ENCODE measurements around the gene SEC63. TPM values are rescaled to one million over a fixed set of nuclear protein-coding genes. Genes with fewer than 3 reads are reported as not detected.

Gene SEC63
- total RNA-seq, 1 experiment from 2014 or later, result 86.2 TPM

- H3K4me1 ChIP-seq (ENCODE audit: insufficient read depth, low read length), result peaks cover 2% of the 10 kb centered on the region; the same call in 1 of the 2 replicates
- H2BK12ac ChIP-seq (ENCODE audit: insufficient read length, low read depth, low read length), result no peak overlapping the region
- Mint-ChIP-seq H3K9me3 (no peaks in the 10 kb centered on the region), H3K4me1 (peaks cover 20 to 34% of the 10 kb centered on the region in 2 experiments), H3K4me3 (no peak overlapping the region), H3K36me3 (ENCODE audit: insufficient read depth in 1 of 3, low read depth in 3 of 3) (no peaks in the 10 kb centered on the region), H3K27me3 (ENCODE audit: low read depth) (no peaks in the 10 kb centered on the region), H3K27ac (no peak overlapping the region)
- no peak overlapping the region for H3T11ph ChIP-seq (ENCODE audit: low read length)
- H3K18ac ChIP-seq (ENCODE audit: insufficient read length, low read depth, low read length), result no peak overlapping the region
- H3K79me1 ChIP-seq (ENCODE audit: insufficient read depth, low read depth, low read length, poor library complexity, severe bottlenecking), result no peaks in the 10 kb centered on the region
- H3K23ac ChIP-seq (ENCODE audit: insufficient read length, low read depth, low read length), result no peak overlapping the region
- no CpG with 5 or more reads among the region's 1 CpG for WGBS (ENCODE audit: extremely low coverage, insufficient read length, low lambda C conversion rate)
- no peak overlapping the region for H3K4ac ChIP-seq (ENCODE audit: low read depth, low read length)
- DNase-seq, result no peak
- H3K9me3 ChIP-seq (ENCODE audit: control insufficient read depth, low read depth, low read length), result no peaks in the 10 kb centered on the region
- H2BK120ac ChIP-seq (ENCODE audit: low read depth, low read length, poor library complexity, severe bottlenecking), result no peak overlapping the region
- H2BK20ac ChIP-seq (ENCODE audit: low read depth, low read length, poor library complexity, severe bottlenecking), result no peak overlapping the region
- H3K27me3 ChIP-seq (ENCODE audit: insufficient read depth, low read length), result no peaks in the 10 kb centered on the region
- no peaks in the 10 kb centered on the region for H4K20me1 ChIP-seq (ENCODE audit: control insufficient read depth, insufficient read depth, insufficient read length)
- H4K5ac ChIP-seq (ENCODE audit: insufficient read length, low read depth, low read length), result no peak overlapping the region
- no peak overlapping the region for H2BK15ac ChIP-seq (ENCODE audit: low read depth, low read length)
- H3K27ac ChIP-seq (ENCODE audit: insufficient read length, low read depth, low read length), result no peak overlapping the region
- TF ChIP-seq CTCF (conservative IDR thresholded peaks at IDR 0.05), result no peak
- no peak overlapping the region for H3K9ac ChIP-seq (ENCODE audit: extremely low read depth, insufficient read length, low read length)
- no peak overlapping the region for H3K4me2 ChIP-seq (ENCODE audit: insufficient read depth, insufficient read length, low read length)
- H3K14ac ChIP-seq (ENCODE audit: insufficient read depth, low read length), result no peak overlapping the region
- no peak overlapping the region for H2BK5ac ChIP-seq (ENCODE audit: insufficient read length, low read length)
- H3K56ac ChIP-seq (ENCODE audit: insufficient read length, low read depth, low read length), result no peak overlapping the region
- no peak overlapping the region for H2AK5ac ChIP-seq (ENCODE audit: insufficient read length, low read length)
- H4K91ac ChIP-seq (ENCODE audit: insufficient read length, low read depth, low read length), result no peak overlapping the region
- no peak overlapping the region for H4K8ac ChIP-seq (replicated peaks; ENCODE audit: insufficient read length, low read depth, low read length)
- H3K79me2 ChIP-seq (ENCODE audit: insufficient read depth, low read length), result no peaks in the 10 kb centered on the region
- no peak overlapping the region for H2AFZ ChIP-seq (ENCODE audit: low read length)
- no peaks in the 10 kb centered on the region for H3K23me2 ChIP-seq (ENCODE audit: insufficient read length, low read depth, low read length, poor library complexity, severe bottlenecking)
Measured at GRCh38 chr6:107818272-107818671, 139.7 kb downstream of the SEC63 start.

Data from H9 (cell line).